GM12865 (cell line): Measurements from ENCODE around the gene IL17RD.

Source experiments
- DNase-seq: peaks from one replicate; pipeline ENCODE4 v3.0.0; 2010; ENCODE audit warnings: low read depth
- H3K4me3 ChIP-seq: 2 replicates; pipeline ENCODE4 v1.5.1; 2011; ENCODE audit warnings: mild to moderate bottlenecking, low read depth, low read length, control low read depth
- TF ChIP-seq, protein P1 (sequence below): IDR thresholded peaks from 2 replicates; pipeline ENCODE4 v1.5.1; 2011; ENCODE audit warnings: low read length, control low read depth, low read depth, inconsistent platforms; ENCODE audit not compliant: insufficient read depth; ENCODE audit errors: missing control alignments

The IL17RD gene

GRCh38 chr3:57064001-57064400 is 101.2 kb downstream of the IL17RD start:
- no peak overlapping the region for H3K4me3 ChIP-seq

DNA sequence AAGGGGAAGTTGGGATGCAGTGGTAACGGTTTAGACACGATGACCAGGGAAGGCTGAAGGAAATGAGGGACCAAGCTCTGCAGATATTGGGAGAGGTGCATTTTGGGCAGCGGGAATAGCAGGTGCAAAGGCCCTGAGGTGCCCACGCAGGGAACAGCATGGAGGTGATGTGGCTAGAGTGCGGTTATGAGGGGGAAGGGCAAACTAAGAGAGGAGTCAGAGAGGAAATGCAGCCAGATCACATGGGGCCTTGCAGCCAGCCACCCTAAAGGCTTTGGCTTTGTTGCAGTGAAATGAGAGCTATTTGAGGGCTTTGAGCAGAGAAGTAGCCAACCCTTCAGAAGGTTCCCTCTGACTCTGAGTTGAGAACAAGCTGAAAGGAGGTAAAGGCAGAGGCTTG is 102.1 kb downstream of the IL17RD start:
- H3K4me3 ChIP-seq: no peak overlapping the region
- DNase-seq: no peak
- TF ChIP-seq, protein P1, sequence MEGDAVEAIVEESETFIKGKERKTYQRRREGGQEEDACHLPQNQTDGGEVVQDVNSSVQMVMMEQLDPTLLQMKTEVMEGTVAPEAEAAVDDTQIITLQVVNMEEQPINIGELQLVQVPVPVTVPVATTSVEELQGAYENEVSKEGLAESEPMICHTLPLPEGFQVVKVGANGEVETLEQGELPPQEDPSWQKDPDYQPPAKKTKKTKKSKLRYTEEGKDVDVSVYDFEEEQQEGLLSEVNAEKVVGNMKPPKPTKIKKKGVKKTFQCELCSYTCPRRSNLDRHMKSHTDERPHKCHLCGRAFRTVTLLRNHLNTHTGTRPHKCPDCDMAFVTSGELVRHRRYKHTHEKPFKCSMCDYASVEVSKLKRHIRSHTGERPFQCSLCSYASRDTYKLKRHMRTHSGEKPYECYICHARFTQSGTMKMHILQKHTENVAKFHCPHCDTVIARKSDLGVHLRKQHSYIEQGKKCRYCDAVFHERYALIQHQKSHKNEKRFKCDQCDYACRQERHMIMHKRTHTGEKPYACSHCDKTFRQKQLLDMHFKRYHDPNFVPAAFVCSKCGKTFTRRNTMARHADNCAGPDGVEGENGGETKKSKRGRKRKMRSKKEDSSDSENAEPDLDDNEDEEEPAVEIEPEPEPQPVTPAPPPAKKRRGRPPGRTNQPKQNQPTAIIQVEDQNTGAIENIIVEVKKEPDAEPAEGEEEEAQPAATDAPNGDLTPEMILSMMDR: no peak

More at GRCh38 chr3:57064001-57064400, 101.2 kb downstream of the IL17RD start:
- DNase-seq: no peak
- TF ChIP-seq, protein P1: no peak

DNA sequence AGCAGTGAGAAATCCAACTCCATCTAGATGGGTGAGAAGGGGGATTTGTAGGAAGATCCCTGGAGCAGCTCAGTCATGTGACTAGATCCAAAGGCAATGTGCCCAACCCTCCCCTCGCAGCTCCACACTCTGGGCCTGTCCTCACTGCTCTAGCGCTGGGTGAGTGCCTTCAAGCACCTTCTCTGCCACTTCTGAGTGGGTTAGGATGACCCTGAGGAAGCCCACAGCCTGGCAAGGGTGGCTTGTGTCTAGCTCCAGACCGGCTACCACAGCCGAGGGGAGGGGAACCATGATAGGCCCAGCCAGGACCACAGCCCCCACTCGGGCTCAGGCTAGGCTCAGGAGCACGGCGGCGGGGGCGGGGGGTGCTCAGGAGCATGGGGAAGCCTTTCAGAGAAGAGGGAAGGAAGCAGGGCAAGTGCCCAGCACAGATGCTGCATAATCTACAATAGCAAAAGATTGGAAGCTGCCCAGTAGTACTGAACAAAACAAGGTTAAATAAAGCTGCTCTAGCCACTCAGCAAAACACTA is 103.0 kb downstream of the IL17RD start:
- no peak for DNase-seq
- no peak overlapping the region for H3K4me3 ChIP-seq
- TF ChIP-seq, protein P1: no peak

DNA sequence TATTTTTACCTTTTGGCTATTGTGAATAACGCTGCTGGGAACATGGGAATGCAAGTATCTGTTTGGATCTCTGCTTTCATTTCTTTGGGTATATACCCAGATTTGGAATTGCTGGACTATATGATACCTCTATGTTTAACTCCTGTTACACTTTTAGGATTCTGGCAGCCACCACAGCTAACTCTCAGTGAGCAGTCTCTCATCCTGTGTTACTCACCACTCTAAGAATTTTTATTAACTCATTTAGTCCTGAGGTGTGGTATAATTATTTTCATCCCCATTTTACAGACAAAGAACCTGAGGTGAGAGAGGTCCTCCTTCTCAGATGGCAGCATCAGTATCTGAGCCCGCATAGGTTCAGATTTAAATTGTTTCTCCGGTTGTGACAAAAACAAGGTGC is 103.6 kb downstream of the IL17RD start:
- no peak overlapping the region for H3K4me3 ChIP-seq
- DNase-seq: no peak
- TF ChIP-seq, protein P1: no peak

DNA sequence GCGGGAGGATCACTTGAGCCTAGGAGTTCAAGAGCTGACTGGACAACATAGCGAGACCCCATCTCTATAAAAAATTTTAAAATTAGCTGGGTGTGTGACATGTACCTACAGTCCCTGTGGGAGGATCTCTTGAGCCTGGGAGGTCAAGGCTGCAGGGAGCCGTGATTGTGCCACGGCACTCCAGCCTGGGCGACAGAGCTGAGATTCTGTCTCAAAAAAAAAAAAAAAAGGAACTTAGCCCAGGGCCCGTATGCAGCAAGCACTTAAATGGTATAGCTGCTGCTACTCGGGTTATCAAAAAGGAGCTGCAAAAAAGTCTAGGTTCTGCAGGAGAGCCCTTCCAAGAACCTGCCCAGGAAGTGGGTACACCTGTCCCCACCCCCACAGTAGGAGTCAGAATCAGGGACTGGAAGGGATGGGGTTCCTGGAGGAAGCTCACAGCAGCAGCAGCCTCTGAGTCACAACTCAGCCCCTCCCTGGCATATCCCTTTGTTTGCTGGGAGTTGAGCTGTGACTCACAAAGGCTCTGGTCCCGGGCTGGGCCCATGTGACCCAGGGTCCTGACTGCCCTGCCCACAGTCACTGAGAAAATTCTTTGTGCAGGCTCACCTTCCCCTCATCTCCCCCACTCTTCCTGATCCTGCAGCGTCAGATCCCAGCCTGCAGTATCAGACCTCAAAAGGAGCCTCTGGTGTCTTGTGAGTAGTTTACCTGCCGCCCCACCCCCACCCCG is 104.9 kb downstream of the IL17RD start, which contains the start of gene SPATA12:
Gene SPATA12, plus strand, starts transcription at position 576 of the 733 bp plus-strand sequence. CDS start 13,031 bp downstream, outside the sequence.
- no peak within 1 kb of the TSS for H3K4me3 ChIP-seq
- TF ChIP-seq, protein P1: no peak
- DNase-seq: no peak

DNA sequence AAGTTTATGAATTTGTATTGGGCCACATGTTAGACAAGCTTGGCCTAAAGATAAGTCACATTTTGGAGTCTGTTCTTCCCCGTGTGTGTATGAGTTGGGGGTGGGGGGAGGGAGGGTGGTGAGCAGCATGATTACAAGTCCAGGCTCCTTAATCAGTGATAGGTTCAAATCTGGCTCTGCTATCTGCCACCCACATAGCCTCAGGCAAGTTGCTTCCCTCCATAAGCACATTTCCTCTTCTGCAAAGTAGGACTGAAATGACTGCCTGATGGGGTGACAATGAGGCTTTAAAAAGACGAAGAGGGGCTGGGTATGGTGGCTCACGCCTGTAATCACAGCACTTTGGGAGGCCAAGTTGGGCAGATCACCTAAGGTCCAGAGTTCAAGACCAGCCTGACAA is 105.7 kb downstream of the IL17RD start:
- no peak overlapping the region for H3K4me3 ChIP-seq
- DNase-seq: no peak
- TF ChIP-seq, protein P1: no peak
